ENCODE data around the gene PLCL1. TPM values are rescaled to one million over a fixed set of nuclear protein-coding genes. Genes with fewer than 3 reads are reported as not detected.
A peak's percentile ranks its signal among the peaks of the same experiment; 100 is the strongest.
"Not testable (repeated sequence)": the region's sequence is repeated elsewhere in the genome, so short reads cannot be mapped to it uniquely, and the experiment has no call there.

PLCL1 gene
- polyA plus RNA-seq, 1 donor from 2014 or later: 0.23 TPM

DNA sequence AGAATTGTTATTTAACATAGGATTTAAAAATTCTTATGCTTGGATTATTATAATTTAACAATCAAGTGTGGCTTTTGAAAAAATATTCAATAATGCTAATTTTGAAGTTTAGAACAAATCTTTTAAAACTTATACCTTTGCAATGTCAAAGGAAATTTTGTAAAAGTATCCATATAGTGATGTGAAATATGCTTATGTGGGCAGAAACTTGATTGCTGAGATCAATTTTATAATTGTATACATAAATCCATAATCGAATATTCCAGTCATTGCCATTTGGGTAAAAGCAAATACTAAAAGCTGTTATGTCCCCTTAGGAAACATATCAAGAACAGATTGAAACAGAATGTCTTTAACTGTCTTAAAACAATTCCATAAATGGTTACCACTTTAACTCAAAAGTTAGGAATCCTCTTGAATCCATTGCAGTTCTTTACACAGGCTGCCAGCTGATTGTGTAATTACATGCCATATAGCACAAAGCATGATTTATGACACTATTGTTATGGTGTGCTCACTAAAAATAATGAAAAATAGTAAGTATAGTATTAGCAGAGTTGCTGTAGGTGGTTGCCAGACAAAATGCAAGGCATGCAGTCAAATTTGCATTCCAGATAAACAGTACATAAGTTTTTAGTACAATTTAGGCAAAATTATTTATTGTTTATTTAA is 24.2 kb downstream of the PLCL1 start:
- Mint-ChIP-seq H3K27me3 (peaks cover 8% of the 10 kb centered on the region), H3K9me3 (peaks cover 0 to 5% (median 3%) of the 10 kb centered on the region in 3 donors), H3K4me3 (no peak overlapping the region), H3K36me3 (no peaks in the 10 kb centered on the region), H3K27ac (no peak overlapping the region), H3K4me1 (no peaks in the 10 kb centered on the region)

DNA sequence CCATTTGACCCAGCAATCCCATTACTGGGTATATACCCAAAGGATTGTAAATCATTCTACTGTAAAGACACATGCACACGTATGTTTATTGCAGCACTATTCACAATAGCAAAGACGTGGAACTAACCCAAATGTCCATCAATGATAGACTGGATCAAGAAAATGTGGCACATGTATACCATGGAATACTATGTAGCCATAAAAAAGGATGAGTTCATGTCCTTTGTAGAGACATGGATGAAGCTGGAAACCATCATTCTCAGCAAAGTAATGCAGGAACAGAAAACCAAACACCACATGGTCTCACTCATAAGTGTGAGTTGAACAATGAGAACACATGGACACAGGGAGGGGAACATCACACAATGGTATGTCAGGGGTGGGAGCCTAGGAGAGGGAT is 30.4 kb downstream of the PLCL1 start:
- H3K27me3 Mint-ChIP-seq, H3K4me3 Mint-ChIP-seq, H3K27ac Mint-ChIP-seq, H3K9me3 Mint-ChIP-seq, H3K36me3 Mint-ChIP-seq: not testable (repeated sequence)
- peaks cover 0 to 15% (median 0%) of the 10 kb centered on the region in 3 donors for H3K4me1 Mint-ChIP-seq

DNA sequence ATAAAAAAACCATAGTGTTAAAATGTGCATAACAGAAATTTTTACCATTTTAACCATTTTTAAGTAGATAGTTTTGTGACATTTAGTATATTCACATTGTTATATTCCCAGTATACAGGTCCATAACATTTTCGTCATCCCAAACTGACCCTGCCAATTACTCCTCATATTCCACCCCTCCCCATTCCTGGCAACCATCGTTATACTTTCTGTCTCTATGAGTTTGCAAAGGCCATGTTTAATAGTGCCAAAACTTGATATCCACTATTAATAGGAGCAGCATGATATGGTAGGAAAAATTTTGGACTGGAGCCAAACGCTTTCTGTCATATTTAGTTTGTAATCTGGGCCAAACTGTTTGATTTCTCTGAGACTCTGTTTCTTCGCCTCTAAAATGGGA is 30.9 kb downstream of the PLCL1 start:
- no peak overlapping the region for H3K4me3 Mint-ChIP-seq
- H3K36me3 Mint-ChIP-seq: no peaks in the 10 kb centered on the region
- H3K4me1 Mint-ChIP-seq: peaks cover 0 to 15% (median 0%) of the 10 kb centered on the region in 3 donors
- peaks cover 2% of the 10 kb centered on the region for H3K27me3 Mint-ChIP-seq
- H3K9me3 Mint-ChIP-seq: peaks cover 3 to 5% (median 4%) of the 10 kb centered on the region in 3 donors
- H3K27ac Mint-ChIP-seq: no peak overlapping the region

GRCh38 chr2:197838036-197838435 is 33.6 kb downstream of the PLCL1 start:
- Mint-ChIP-seq H3K9me3 (peaks cover 0 to 4% (median 0%) of the 10 kb centered on the region in 3 donors), H3K4me1 (peaks cover 0 to 15% (median 0%) of the 10 kb centered on the region in 3 donors), H3K27me3 (peaks cover 5% of the 10 kb centered on the region), H3K4me3 (peak overlapping the region in 1 of 4 donors; percentile 39), H3K36me3 (peaks cover 1% of the 10 kb centered on the region), H3K27ac (no peak overlapping the region)

DNA sequence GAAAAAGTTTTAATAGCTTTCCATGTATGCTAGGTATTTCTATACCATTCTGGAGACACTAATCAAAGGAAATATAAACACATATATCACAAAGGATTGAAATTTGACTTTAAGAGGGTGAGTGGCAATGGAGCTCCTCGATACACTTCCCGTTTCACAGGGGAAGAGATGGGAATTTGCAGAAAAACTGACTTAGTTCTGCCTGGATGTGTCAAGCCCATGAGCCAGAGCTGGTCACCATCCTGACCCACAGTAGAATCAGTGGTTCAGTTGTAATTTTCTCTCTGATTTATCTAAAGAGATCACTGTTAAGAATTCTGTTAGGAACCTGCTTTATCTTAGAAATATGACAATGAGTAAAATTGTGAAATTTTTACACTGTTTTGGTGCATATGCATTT is 34.2 kb downstream of the PLCL1 start:
- H3K27ac Mint-ChIP-seq: no peak overlapping the region
- H3K27me3 Mint-ChIP-seq: peaks cover 5% of the 10 kb centered on the region
- peaks cover 0 to 4% (median 0%) of the 10 kb centered on the region in 3 donors for H3K9me3 Mint-ChIP-seq
- peaks cover 1% of the 10 kb centered on the region for H3K36me3 Mint-ChIP-seq
- peaks cover 0 to 15% (median 0%) of the 10 kb centered on the region in 3 donors for H3K4me1 Mint-ChIP-seq
- H3K4me3 Mint-ChIP-seq: peak overlapping the region in 1 of 4 donors; percentile 39

GRCh38 chr2:197839327-197839726 is 34.9 kb downstream of the PLCL1 start:
- no peaks in the 10 kb centered on the region for H3K9me3 Mint-ChIP-seq
- H3K27ac Mint-ChIP-seq: no peak overlapping the region
- peaks cover 7% of the 10 kb centered on the region for H3K27me3 Mint-ChIP-seq
- H3K4me3 Mint-ChIP-seq: no peak overlapping the region
- H3K4me1 Mint-ChIP-seq: peaks cover 0 to 15% (median 0%) of the 10 kb centered on the region in 3 donors
- peaks cover 1% of the 10 kb centered on the region for H3K36me3 Mint-ChIP-seq

DNA sequence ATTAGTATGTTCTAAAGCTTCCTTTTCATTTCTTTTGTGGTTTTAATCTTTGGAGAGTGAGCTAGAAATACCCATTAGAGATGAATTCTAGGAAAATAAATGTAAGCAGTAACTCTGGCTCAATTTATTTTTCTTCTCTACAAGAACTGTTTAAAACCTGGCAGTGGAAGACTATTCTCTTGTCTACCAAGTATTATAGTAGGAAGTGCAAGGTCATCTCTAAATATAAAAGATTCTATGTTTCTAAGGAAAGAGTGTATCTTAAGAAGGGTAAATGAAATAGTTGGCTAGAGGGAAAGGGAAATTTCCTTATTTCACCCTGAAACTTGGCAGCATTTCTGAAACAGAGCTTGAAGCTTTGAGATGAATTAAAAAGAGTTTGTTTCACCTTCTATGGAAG is 35.5 kb downstream of the PLCL1 start:
- H3K27me3 Mint-ChIP-seq: peaks cover 7% of the 10 kb centered on the region
- no peak overlapping the region for H3K4me3 Mint-ChIP-seq
- peak overlapping the region in 1 of 3 donors; percentile 27 for H3K27ac Mint-ChIP-seq
- peaks cover 0 to 15% (median 0%) of the 10 kb centered on the region in 3 donors for H3K4me1 Mint-ChIP-seq
- H3K9me3 Mint-ChIP-seq: no peaks in the 10 kb centered on the region
- H3K36me3 Mint-ChIP-seq: peaks cover 1% of the 10 kb centered on the region

DNA sequence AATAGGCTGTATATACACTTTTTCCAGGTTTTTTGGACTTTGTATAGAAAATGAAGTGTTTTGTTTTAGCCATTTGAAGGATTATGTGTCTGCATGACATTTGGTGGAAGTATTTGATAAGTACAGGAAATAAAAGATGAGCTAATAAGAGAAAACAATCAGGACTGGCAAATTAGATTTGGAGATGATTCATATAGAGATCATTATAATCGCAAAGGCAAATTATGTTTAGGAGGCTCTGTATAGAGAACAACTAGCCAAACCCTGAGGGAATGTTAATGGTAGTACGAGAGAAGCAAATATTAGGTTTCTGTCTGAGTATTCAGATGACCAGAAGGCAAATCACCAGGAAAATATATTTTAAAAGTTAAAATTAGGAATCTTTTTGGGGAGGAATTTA is 41.7 kb downstream of the PLCL1 start:
- Mint-ChIP-seq H3K36me3 (peaks cover 1% of the 10 kb centered on the region), H3K4me3 (no peak overlapping the region), H3K9me3 (no peaks in the 10 kb centered on the region), H3K4me1 (no peaks in the 10 kb centered on the region), H3K27ac (no peak overlapping the region), H3K27me3 (peaks cover 10% of the 10 kb centered on the region)

DNA sequence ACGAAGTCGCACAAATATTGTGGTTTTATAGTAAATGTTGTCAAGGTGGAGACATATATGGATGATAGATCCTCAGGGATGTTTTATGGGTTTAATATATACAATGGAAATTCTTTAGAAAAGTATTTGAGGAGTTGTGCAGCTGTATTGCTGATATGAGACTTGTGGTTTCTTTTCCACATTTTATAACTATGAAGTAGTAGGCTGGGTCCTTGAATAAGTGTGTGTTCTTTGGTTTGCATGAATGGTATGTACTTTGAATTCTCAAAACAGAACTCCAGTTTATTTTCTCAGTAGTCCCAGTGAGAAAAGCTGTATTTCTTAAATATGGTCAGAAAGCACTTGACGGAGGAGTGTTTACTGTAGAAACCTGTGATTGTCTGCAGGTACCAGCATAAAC is 42.4 kb downstream of the PLCL1 start:
- H3K4me3 Mint-ChIP-seq: no peak overlapping the region
- H3K36me3 Mint-ChIP-seq: no peaks in the 10 kb centered on the region
- no peaks in the 10 kb centered on the region for H3K9me3 Mint-ChIP-seq

DNA sequence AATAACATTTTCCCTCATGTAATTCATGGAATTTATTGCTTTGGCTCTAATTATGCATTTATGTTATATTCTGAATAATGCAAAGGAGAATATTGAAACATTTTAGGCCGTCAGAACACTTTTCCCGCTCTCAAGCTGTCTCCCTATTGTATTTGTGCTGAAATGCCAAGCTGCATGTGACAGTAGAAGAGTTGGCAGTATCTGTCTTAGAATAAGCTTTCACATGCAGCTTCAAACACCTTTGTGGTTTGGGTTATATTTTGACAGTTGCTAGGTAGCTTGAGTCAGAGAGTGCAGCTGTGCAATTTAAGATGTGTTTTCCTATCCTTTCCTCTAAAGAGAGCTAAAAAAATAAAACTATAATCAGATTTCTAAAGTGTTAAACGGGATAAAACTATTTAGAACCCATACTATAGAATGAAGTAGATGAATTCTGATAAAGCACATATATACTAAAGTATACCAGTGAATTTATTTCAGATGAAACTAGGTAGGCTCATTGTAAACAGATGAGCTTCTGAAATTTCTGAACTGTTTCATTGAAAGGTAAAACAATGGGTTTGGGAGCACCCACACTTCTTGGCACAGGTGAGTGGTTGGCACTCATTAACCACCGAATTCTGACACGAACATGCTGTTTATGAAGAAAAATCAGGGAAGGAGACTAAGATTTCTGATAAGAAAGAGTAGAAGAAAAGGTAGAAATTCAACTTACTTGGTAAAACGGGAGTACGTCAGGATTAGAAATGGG is 43.4 kb downstream of the PLCL1 start:
- H3K9me3 Mint-ChIP-seq: no peaks in the 10 kb centered on the region
- H3K27me3 Mint-ChIP-seq: peaks cover 6% of the 10 kb centered on the region
- no peaks in the 10 kb centered on the region for H3K36me3 Mint-ChIP-seq
- no peaks in the 10 kb centered on the region for H3K4me1 Mint-ChIP-seq
- no peak overlapping the region for H3K27ac Mint-ChIP-seq
- H3K4me3 Mint-ChIP-seq: no peak overlapping the region

More for the DNA sequence above, 42.4 kb downstream of the PLCL1 start:
- Mint-ChIP-seq H3K27ac (no peak overlapping the region), H3K4me1 (no peaks in the 10 kb centered on the region), H3K27me3 (peaks cover 10% of the 10 kb centered on the region)

GRCh38 chr2:197848602-197849001 is 44.2 kb downstream of the PLCL1 start:
- Mint-ChIP-seq H3K4me1 (no peaks in the 10 kb centered on the region), H3K27me3 (peaks cover 6% of the 10 kb centered on the region), H3K36me3 (no peaks in the 10 kb centered on the region), H3K27ac (peak overlapping the region in 1 of 3 donors; percentile 5), H3K4me3 (no peak overlapping the region), H3K9me3 (no peaks in the 10 kb centered on the region)

GRCh38 chr2:197850882-197851450 is 46.6 kb downstream of the PLCL1 start:
- no peak overlapping the region for H3K27ac Mint-ChIP-seq
- H3K4me3 Mint-ChIP-seq: no peak overlapping the region
- H3K27me3 Mint-ChIP-seq: peaks cover 2% of the 10 kb centered on the region
- H3K4me1 Mint-ChIP-seq: no peaks in the 10 kb centered on the region
- no peaks in the 10 kb centered on the region for H3K36me3 Mint-ChIP-seq
- no peaks in the 10 kb centered on the region for H3K9me3 Mint-ChIP-seq

GRCh38 chr2:197851451-197851850 is 47.1 kb downstream of the PLCL1 start:
- Mint-ChIP-seq H3K27me3 (peaks cover 2% of the 10 kb centered on the region), H3K9me3 (no peaks in the 10 kb centered on the region), H3K36me3 (no peaks in the 10 kb centered on the region), H3K4me1 (no peaks in the 10 kb centered on the region), H3K4me3 (no peak overlapping the region), H3K27ac (no peak overlapping the region)

DNA sequence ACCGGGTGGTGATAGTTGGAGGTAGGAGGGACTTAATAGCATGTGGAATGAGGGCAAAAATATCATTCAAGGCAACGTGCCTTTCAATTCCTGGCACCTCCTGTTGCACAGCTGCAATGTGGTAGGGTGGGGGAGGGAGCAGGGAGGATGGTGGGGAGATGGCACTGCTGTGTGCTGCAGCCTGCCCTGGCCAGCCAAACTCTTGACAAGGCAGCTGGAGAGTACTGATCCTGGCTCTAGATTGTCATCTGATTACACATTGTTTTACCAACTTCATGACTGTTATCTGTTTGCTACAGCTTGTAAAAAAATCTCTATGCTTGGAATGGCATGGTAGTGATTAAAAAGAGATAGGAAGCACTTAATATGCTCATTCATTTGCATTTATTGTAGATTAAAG is 47.7 kb downstream of the PLCL1 start:
- Mint-ChIP-seq H3K4me1 (no peaks in the 10 kb centered on the region), H3K27ac (no peak overlapping the region), H3K36me3 (no peaks in the 10 kb centered on the region), H3K4me3 (no peak overlapping the region), H3K27me3 (peaks cover 2% of the 10 kb centered on the region), H3K9me3 (no peaks in the 10 kb centered on the region)

- Mint-ChIP-seq H3K36me3 (no peaks in the 10 kb centered on the region), H3K27ac (no peak overlapping the region), H3K27me3 (peaks cover 2% of the 10 kb centered on the region), H3K4me3 (no peak overlapping the region), H3K9me3 (no peaks in the 10 kb centered on the region), H3K4me1 (peaks cover 0 to 6% (median 2%) of the 10 kb centered on the region in 3 donors)
These were observed 49.2 kb downstream of the PLCL1 start for GRCh38 chr2:197853549-197853948.
